IMR-90 (cell line): ENCODE data around the gene RAB37. TPM values are rescaled to one million over a fixed set of nuclear protein-coding genes. Genes with fewer than 3 reads are reported as not detected.

Experiments
- ATAC-seq: fragments of 200-7000 bp; cut with Tn5 transposase; 2 replicates; pipeline ENCODE4 v1.9.1; 2020; ENCODE audit warnings: low read depth, mild to moderate bottlenecking, moderate library complexity
- BruUV-seq: library from RNA; stranded (reverse); fragments of 400-500 nt; replicated peaks from 2 replicates; lab custom pipeline; 2021; lab: Mats Ljungman, UMichigan
- CTCF ChIA-PET: fragments of 300-600 bp; formaldehyde crosslinking; extraction: SDS; loops from one replicate; lab custom pipeline; 2021; ENCODE audit warnings: antibody characterized with exemption; lab: Yijun Ruan, JAX
- POLR2A ChIA-PET: fragments of 300-600 bp; sonication (Branson Sonifier 250); formaldehyde crosslinking; loops from one replicate; lab custom pipeline; 2022; ENCODE audit warnings: antibody characterized with exemption; ENCODE audit not compliant: unreplicated experiment; lab: Charles Lee
- DNase-seq: peaks from one replicate; pipeline ENCODE4 v3.0.0; 2013
- H2AFZ ChIP-seq: replicated peaks from 2 replicates; pipeline ENCODE3; 2013; ENCODE audit warnings: low read length, mild to moderate bottlenecking; ENCODE audit not compliant: poor library complexity
- H2AK5ac ChIP-seq: 2 replicates; pipeline ENCODE4 v1.6.1; 2013; ENCODE audit warnings: low read depth, low read length, inconsistent platforms
- H2AK9ac ChIP-seq: replicated peaks from 2 replicates; pipeline ENCODE3; 2013; ENCODE audit warnings: mild to moderate bottlenecking, low read depth, low read length, moderate library complexity; ENCODE audit not compliant: poor library complexity
- H2BK120ac ChIP-seq: 2 replicates; pipeline ENCODE4 v1.6.1; 2013; ENCODE audit warnings: low read depth, low read length, inconsistent platforms
- H2BK15ac ChIP-seq: 3 replicates; pipeline ENCODE4 v1.6.1; 2013; ENCODE audit warnings: low read depth, low read length, inconsistent platforms
- H2BK20ac ChIP-seq: 2 replicates; pipeline ENCODE4 v1.6.1; 2013; ENCODE audit warnings: low read depth, mild to moderate bottlenecking, inconsistent platforms, low read length, moderate library complexity
- H2BK5ac ChIP-seq: 2 replicates; pipeline ENCODE4 v1.6.1; 2013; ENCODE audit warnings: mild to moderate bottlenecking, low read depth, low read length, inconsistent platforms; ENCODE audit not compliant: poor library complexity, severe bottlenecking
- H3K14ac ChIP-seq: replicated peaks from 2 replicates; pipeline ENCODE4 v1.6.1; 2013; ENCODE audit warnings: low read depth, low read length, inconsistent platforms
- H3K18ac ChIP-seq: 2 replicates; pipeline ENCODE4 v1.6.1; 2013; ENCODE audit warnings: low read depth, low read length, control low read depth
- H3K23ac ChIP-seq: 2 replicates; pipeline ENCODE4 v1.6.1; 2013; ENCODE audit warnings: low read depth, low read length, inconsistent platforms
- H3K27ac ChIP-seq: 2 replicates; pipeline ENCODE4 v1.5.1; 2013; ENCODE audit warnings: mild to moderate bottlenecking, control low read depth, low read length; ENCODE audit not compliant: insufficient read depth
- H3K27me3 ChIP-seq: 2 replicates; pipeline ENCODE4 v1.6.1; 2013; ENCODE audit warnings: low read length; ENCODE audit not compliant: control insufficient read depth, insufficient read depth
- H3K36me3 ChIP-seq: 2 replicates; pipeline ENCODE4 v1.6.1; 2013; ENCODE audit warnings: low read length, mixed read lengths; ENCODE audit not compliant: control insufficient read depth, insufficient read depth
- H3K4ac ChIP-seq: 2 replicates; pipeline ENCODE4 v1.6.1; 2013; ENCODE audit warnings: low read depth, low read length, inconsistent platforms
- H3K4me1 ChIP-seq: 2 replicates; pipeline ENCODE4 v1.6.1; 2013; ENCODE audit warnings: low read length, mixed read lengths; ENCODE audit not compliant: control insufficient read depth, insufficient read depth
- H3K4me2 ChIP-seq: 2 replicates; pipeline ENCODE4 v1.6.1; 2013; ENCODE audit warnings: low read depth, mild to moderate bottlenecking, control low read depth, low read length, moderate library complexity
- H3K4me3 ChIP-seq: 2 replicates; pipeline ENCODE4 v1.5.1; 2013; ENCODE audit warnings: low read depth, mild to moderate bottlenecking, control low read depth, low read length, moderate library complexity; ENCODE audit not compliant: insufficient read depth
- H3K56ac ChIP-seq: 2 replicates; pipeline ENCODE4 v1.6.1; 2013; ENCODE audit warnings: low read length, inconsistent platforms; ENCODE audit not compliant: insufficient read depth; ENCODE audit errors: extremely low read depth
- H3K79me1 ChIP-seq, 2 experiments: 2 replicates each; pipeline ENCODE4 v1.6.1; 2013; ENCODE audit warnings: low read length in 2 of 2, inconsistent platforms in 1 of 2, low read depth in 1 of 2
- H3K9ac ChIP-seq: 2 replicates; pipeline ENCODE4 v1.6.1; 2013; ENCODE audit warnings: low read depth, low read length, control low read depth
- H3K9me1 ChIP-seq: 2 replicates; pipeline ENCODE4 v1.6.1; 2013; ENCODE audit warnings: low read length, inconsistent platforms; ENCODE audit not compliant: insufficient read depth
- H3K9me3 ChIP-seq: 2 replicates; pipeline ENCODE4 v1.6.1; 2013; ENCODE audit warnings: low read length; ENCODE audit not compliant: control insufficient read depth, insufficient read depth
- H4K20me1 ChIP-seq: 2 replicates; pipeline ENCODE4 v1.6.1; 2013; ENCODE audit warnings: low read length, inconsistent platforms; ENCODE audit not compliant: insufficient read depth
- H4K5ac ChIP-seq: 2 replicates; pipeline ENCODE4 v1.6.1; 2013; ENCODE audit warnings: mild to moderate bottlenecking, low read depth, low read length, control low read depth
- H4K8ac ChIP-seq, 2 experiments: 2 replicates each; pipeline ENCODE4 v1.6.1; 2013; ENCODE audit warnings: low read depth in 2 of 2, low read length in 2 of 2, control low read depth in 1 of 2, inconsistent platforms in 1 of 2
- H4K91ac ChIP-seq: 2 replicates; pipeline ENCODE4 v1.6.1; 2013; ENCODE audit warnings: low read depth, low read length, inconsistent platforms; ENCODE audit not compliant: insufficient read depth
- CEBPB ChIP-seq: IDR thresholded peaks from 2 replicates; pipeline ENCODE4 v1.6.1; 2012; ENCODE audit warnings: low read depth, low read length, improper control_type of control experiment
- CHD1 ChIP-seq: IDR thresholded peaks from 2 replicates; pipeline ENCODE4 v1.6.1; 2012; ENCODE audit warnings: low read depth, low read length, improper control_type of control experiment
- CTCF ChIP-seq: conservative IDR thresholded peaks from 2 replicates; pipeline ENCODE4 v1.5.1; 2012; ENCODE audit warnings: mild to moderate bottlenecking, low read depth, low read length, improper control_type of control experiment
- ELK1 ChIP-seq: fragments of 150-350 bp; IDR thresholded peaks from 2 replicates; pipeline ENCODE4 v1.6.1; 2016; ENCODE audit warnings: low read depth, mild to moderate bottlenecking, low read length, moderate library complexity, borderline replicate concordance
- FOS ChIP-seq: fragments of 150-350 bp; IDR thresholded peaks from 2 replicates; pipeline ENCODE4 v1.6.1; 2016; ENCODE audit warnings: low read depth, low read length
- MAFK ChIP-seq: IDR thresholded peaks from 2 replicates; pipeline ENCODE4 v1.6.1; 2012; ENCODE audit warnings: low read depth, low read length, improper control_type of control experiment
- MAZ ChIP-seq: IDR thresholded peaks from 2 replicates; pipeline ENCODE4 v1.6.1; 2012; ENCODE audit warnings: low read depth, mild to moderate bottlenecking, low read length, improper control_type of control experiment, moderate library complexity, borderline replicate concordance
- MXI1 ChIP-seq: IDR thresholded peaks from 2 replicates; pipeline ENCODE4 v1.6.1; 2012; ENCODE audit warnings: low read depth, mild to moderate bottlenecking, low read length, moderate library complexity, borderline replicate concordance
- POLR2A ChIP-seq: IDR thresholded peaks from 2 replicates; pipeline ENCODE4 v1.6.1; 2012; ENCODE audit warnings: mild to moderate bottlenecking, low read depth, low read length
- RAD21 ChIP-seq: IDR thresholded peaks from 2 replicates; pipeline ENCODE4 v1.6.1; 2012; ENCODE audit warnings: low read length, improper control_type of control experiment
- RCOR1 ChIP-seq: IDR thresholded peaks from 2 replicates; pipeline ENCODE4 v1.6.1; 2012; ENCODE audit warnings: mild to moderate bottlenecking, low read length, improper control_type of control experiment; ENCODE audit not compliant: insufficient replicate concordance
- RFX5 ChIP-seq: IDR thresholded peaks from 2 replicates; pipeline ENCODE4 v1.8.0; 2012; ENCODE audit warnings: low read depth, mild to moderate bottlenecking, low read length, moderate library complexity
- SMC3 ChIP-seq: fragments of 150-350 bp; IDR thresholded peaks from 2 replicates; pipeline ENCODE4 v1.6.1; 2016; ENCODE audit warnings: low read depth, mild to moderate bottlenecking, antibody characterized with exemption, low read length, moderate library complexity
- WGBS, 2 experiments: methylation state at CpG; one replicate each; pipeline versions ENCODE4 v1.1.5 to v1.1.7; 2013; ENCODE audit warnings: missing lambda C conversion rate in 2 of 2; ENCODE audit not compliant: insufficient read length in 1 of 2; ENCODE audit errors: extremely low coverage in 2 of 2; 5-methylcytosine and 5-hydroxymethylcytosine counted together
- dilution Hi-C: fragments of 300-500 bp; cut with HindIII; formaldehyde crosslinking; loops from one replicate; pipeline ENCODE4 v1.14.3; 2018; ENCODE audit warnings: low sequenced_read_pairs; ENCODE audit not compliant: unreplicated experiment
- in situ Hi-C: fragments of 300-500 bp; cut with MboI; formaldehyde crosslinking; loops from 3 replicates; pipeline ENCODE4 v1.14.3; 2019; ENCODE audit warnings: low sequenced_read_pairs, inconsistent platforms, mixed read lengths
- intact Hi-C: fragments of 100-400 bp; cut with micrococcal nuclease; formaldehyde crosslinking; loops from 2 replicates; pipeline ENCODE4 v1.10.0; 2022
- polyA plus RNA-seq, 3 experiments: library from polyadenylated mRNA; depleted of rRNA; stranded (reverse); fragments of >200 nt; gene quantifications; 2 replicates each; pipeline ENCODE4 v1.2.3, GENCODE V29; 2012; ENCODE audit warnings: low replicate concordance in 1 of 3
- total RNA-seq: library from RNA; depleted of rRNA; stranded (reverse); fragments of >200 nt; gene quantifications from 2 replicates; pipeline ENCODE4 v1.2.3, GENCODE V29; 2012

RAB37 gene
- total and polyA plus RNA-seq, 2 of the 4 experiments (the other 2 are of a cell fraction): 0.19 TPM; not detected in 1

- Histone ChIP-seq H3K4me3 (no peak overlapping the region), H3K79me1 (0 out of 4 replicates have a peak, but pooled peaks cover under 1 to 3% of the 10 kb centered on the region in 2 experiments), H4K5ac (no peak overlapping the region), H2AFZ (no peak overlapping the region), H2BK120ac (no peak overlapping the region), H3K4ac (no peak overlapping the region), H3K36me3 (peaks cover 17% of the 10 kb centered on the region), H3K56ac (no peak overlapping the region), H3K23ac (no peak overlapping the region), H3K4me1 (peaks cover 16% of the 10 kb centered on the region), H2BK5ac (no peak overlapping the region), H4K20me1 (no peaks in the 10 kb centered on the region; the same call in 1 of the 2 replicates), H3K27me3 (no peaks in the 10 kb centered on the region), H4K91ac (no peak overlapping the region), H3K14ac (no peak overlapping the region), H3K27ac (no peak overlapping the region), H2BK20ac (no peak overlapping the region), H2AK5ac (no peak overlapping the region), H3K9me1 (peaks cover 9% of the 10 kb centered on the region; the same call in 1 of the 2 replicates), H4K8ac (no peak overlapping the region), H3K9me3 (no peaks in the 10 kb centered on the region), H3K9ac (no peak overlapping the region), H3K4me2 (no peak overlapping the region), H3K18ac (no peak overlapping the region), H2AK9ac (no peak overlapping the region), H2BK15ac (no peak overlapping the region)
- no peak for ATAC-seq
- ChIA-PET POLR2A (no interaction called here), CTCF (no interaction called here)
- intact Hi-C loops: loop anchor here (2.0 kb wide), 1 partner anchor 18 kb away; the partner anchor contains the start of gene NHERF1
- in situ Hi-C loops: no loop called here
- no TSS peak for BruUV-seq
- dilution Hi-C loops: no loop called here
- TF ChIP-seq SMC3 (no peak), POLR2A (no peak), ELK1 (no peak), RAD21 (no peak), FOS (no peak), MAZ (no peak), RCOR1 (no peak), CEBPB (no peak), MAFK (no peak), CTCF (no peak), CHD1 (no peak), RFX5 (no peak), MXI1 (no peak)
- DNase-seq: no peak
- no CpG with 5 or more reads among the region's 10 CpGs for WGBS, 2 experiments
Observed at GRCh38 chr17:74767111-74767516, 30.1 kb downstream of the RAB37 start.
